ENCODE measurements around the gene DNAJC22. TPM values are rescaled to one million over a fixed set of nuclear protein-coding genes. Genes with fewer than 3 reads are reported as not detected.
"Not testable (repeated sequence)": the region's sequence is repeated elsewhere in the genome, so short reads cannot be mapped to it uniquely, and the experiment has no call there.

Gene DNAJC22
- total RNA-seq, 2 donors from 2014 or later: 0.68 to 1.5 TPM

DNA sequence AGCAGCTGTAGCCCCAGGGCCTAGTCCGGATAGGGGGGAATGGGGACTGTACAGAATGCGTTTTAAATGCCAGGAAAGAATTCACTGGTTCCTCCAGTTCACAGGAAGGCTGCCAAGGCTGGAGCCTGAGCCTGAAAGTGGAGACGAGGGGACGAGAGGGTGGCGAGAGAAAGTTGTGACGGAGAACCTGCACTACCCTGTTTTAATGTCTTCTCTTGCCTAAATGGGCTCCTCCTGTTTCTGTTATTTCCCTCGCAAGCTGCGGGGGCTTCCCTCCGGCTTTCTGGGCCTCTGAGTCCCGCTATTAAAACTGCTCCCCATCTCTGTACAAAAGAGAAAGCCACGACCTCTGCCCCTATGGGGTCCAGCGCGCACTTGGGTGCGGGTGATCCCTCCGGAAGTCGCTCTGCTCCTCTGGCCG is 14.2 kb upstream of the DNAJC22 start:
- no peaks in the 10 kb centered on the region for H3K36me3 ChIP-seq
- H3K4me1 ChIP-seq (ENCODE audit: control insufficient read depth in 1 of 2, low read depth in 2 of 2): peaks cover 0 to 8% of the 10 kb centered on the region in 2 donors
- H3K27ac ChIP-seq: no peak overlapping the region
- ATAC-seq (ENCODE audit: insufficient number of reproducible peaks, low FRiP score, low read depth) (no peak), DNase-seq (ENCODE audit: low spot score) (no peak)
- no peaks in the 10 kb centered on the region for H3K9me3 ChIP-seq
- TF ChIP-seq, protein P1, sequence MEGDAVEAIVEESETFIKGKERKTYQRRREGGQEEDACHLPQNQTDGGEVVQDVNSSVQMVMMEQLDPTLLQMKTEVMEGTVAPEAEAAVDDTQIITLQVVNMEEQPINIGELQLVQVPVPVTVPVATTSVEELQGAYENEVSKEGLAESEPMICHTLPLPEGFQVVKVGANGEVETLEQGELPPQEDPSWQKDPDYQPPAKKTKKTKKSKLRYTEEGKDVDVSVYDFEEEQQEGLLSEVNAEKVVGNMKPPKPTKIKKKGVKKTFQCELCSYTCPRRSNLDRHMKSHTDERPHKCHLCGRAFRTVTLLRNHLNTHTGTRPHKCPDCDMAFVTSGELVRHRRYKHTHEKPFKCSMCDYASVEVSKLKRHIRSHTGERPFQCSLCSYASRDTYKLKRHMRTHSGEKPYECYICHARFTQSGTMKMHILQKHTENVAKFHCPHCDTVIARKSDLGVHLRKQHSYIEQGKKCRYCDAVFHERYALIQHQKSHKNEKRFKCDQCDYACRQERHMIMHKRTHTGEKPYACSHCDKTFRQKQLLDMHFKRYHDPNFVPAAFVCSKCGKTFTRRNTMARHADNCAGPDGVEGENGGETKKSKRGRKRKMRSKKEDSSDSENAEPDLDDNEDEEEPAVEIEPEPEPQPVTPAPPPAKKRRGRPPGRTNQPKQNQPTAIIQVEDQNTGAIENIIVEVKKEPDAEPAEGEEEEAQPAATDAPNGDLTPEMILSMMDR (IDR thresholded peaks at IDR 0.05): no peak
- H3K4me3 ChIP-seq: no peak overlapping the region
- H3K27me3 ChIP-seq (replicated peaks; ENCODE audit: insufficient read depth): peaks cover 6% of the 10 kb centered on the region

DNA sequence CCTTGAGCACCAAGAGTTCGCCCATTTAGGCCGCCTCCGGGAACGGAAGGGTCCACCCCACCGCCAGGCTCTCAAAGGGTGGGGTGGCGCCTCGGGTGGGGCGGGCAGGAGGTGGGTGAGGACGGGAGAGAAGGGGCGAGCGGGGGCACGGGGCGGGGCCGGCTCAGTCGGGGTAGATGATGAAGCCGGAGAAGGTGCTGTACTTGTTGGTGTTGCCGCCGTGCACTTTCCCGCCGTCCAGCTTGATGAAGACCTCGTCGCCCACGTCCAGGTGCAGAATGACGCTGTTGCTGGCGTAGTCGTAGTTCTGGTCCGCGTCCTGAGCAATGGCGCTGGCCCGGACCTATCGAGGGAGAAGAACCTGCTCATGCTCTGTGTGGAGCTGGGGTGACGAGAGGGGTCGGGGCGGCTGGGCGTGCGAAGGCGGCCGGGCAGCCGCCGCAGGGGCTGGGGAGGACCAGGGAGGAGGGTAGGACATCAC is 13.8 kb upstream of the DNAJC22 start:
- H3K27me3 ChIP-seq (replicated peaks; ENCODE audit: insufficient read depth): peaks cover 6% of the 10 kb centered on the region
- no peak for ATAC-seq (ENCODE audit: insufficient number of reproducible peaks, low FRiP score, low read depth)
- TF ChIP-seq, protein P1 (IDR thresholded peaks at IDR 0.05): no peak
- H3K4me1 ChIP-seq (ENCODE audit: control insufficient read depth in 1 of 2, low read depth in 2 of 2): peaks cover 0 to 8% of the 10 kb centered on the region in 2 donors
- no peak for DNase-seq (ENCODE audit: low spot score)
- H3K4me3 ChIP-seq: peak overlapping the region; percentile 54
- H3K36me3 ChIP-seq: no peaks in the 10 kb centered on the region
- H3K27ac ChIP-seq: no peak overlapping the region
- H3K9me3 ChIP-seq: no peaks in the 10 kb centered on the region

DNA sequence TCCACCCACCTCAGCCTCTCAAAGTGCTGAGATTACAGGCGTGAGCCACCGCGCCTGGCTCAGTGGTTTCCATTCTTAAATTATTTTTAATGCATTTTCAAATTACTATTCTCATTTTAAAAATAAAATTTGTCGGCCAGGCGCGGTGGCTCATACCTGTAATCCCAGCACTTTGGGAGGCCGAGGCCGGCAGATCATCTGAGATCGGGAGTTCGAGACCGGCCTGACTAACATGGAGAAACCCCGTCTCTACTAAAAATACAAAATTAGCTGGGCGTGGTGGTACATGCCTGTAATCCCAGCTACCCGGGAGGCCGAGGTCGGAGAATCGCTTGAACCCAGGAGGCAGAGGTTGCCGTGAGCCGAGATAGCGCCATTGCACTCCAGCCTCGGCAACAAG is 12.9 kb upstream of the DNAJC22 start:
- H3K36me3 ChIP-seq; H3K9me3 ChIP-seq; H3K27ac ChIP-seq; H3K27me3 ChIP-seq (replicated peaks; ENCODE audit: insufficient read depth); H3K4me1 ChIP-seq (ENCODE audit: control insufficient read depth in 1 of 2, low read depth in 2 of 2); DNase-seq (ENCODE audit: low spot score); ATAC-seq (ENCODE audit: insufficient number of reproducible peaks, low FRiP score, low read depth); H3K4me3 ChIP-seq: not testable (repeated sequence)

DNA sequence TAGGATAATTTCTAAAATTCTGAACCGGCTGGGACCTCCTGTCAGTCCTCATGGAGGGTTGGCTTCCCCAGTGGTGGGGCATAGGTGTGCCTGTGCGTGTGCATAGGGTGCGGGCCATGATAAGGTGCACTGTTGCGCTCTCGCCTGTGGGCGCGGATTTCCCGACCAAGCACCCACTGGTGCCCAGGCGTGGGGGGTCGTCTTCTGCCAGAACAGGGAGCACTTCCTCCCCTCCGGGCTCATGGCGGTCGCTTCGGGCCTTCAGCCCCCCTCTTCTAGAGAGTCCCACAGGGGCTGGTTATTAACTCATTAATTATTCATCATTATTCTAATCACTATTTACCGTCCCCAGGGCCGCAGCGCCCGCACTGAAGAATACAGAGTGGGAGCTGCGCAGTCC is 12.5 kb upstream of the DNAJC22 start:
- no peak for ATAC-seq (ENCODE audit: insufficient number of reproducible peaks, low FRiP score, low read depth)
- TF ChIP-seq, protein P1 (IDR thresholded peaks at IDR 0.05): no peak
- Histone ChIP-seq H3K4me3 (no peak overlapping the region), H3K4me1 (ENCODE audit: control insufficient read depth in 1 of 2, low read depth in 2 of 2) (peaks cover 0 to 8% of the 10 kb centered on the region in 2 donors), H3K9me3 (no peaks in the 10 kb centered on the region), H3K27me3 (replicated peaks; ENCODE audit: insufficient read depth) (peaks cover 6% of the 10 kb centered on the region), H3K36me3 (no peaks in the 10 kb centered on the region), H3K27ac (no peak overlapping the region)
- DNase-seq (ENCODE audit: low spot score): no peak

DNA sequence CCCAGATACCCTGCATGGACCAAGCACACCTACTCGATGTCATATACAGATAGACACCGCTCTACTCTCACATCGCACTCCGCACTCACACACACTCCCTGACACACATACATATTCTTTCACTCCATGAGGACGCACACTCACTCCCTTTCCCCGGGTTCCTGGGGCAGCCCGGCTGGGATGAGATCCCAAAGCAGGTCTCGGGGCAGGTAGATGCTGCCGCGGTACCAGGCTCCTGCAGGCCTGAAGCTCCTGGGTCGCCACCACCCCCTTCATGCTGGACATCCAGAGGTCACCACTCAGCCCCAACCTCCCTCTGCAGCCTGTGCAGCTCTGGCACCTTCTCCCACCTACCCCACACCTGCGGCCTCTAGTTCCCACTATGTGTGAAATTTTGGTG is 12.0 kb upstream of the DNAJC22 start:
- TF ChIP-seq, protein P1 (IDR thresholded peaks at IDR 0.05): no peak
- Histone ChIP-seq H3K27me3 (replicated peaks; ENCODE audit: insufficient read depth) (peaks cover 6% of the 10 kb centered on the region), H3K9me3 (no peaks in the 10 kb centered on the region), H3K36me3 (no peaks in the 10 kb centered on the region), H3K27ac (no peak overlapping the region), H3K4me1 (ENCODE audit: control insufficient read depth in 1 of 2, low read depth in 2 of 2) (peaks cover 0 to 8% of the 10 kb centered on the region in 2 donors), H3K4me3 (no peak overlapping the region)
- ATAC-seq (ENCODE audit: insufficient number of reproducible peaks, low FRiP score, low read depth) (no peak), DNase-seq (ENCODE audit: low spot score) (no peak)
